GM11168 (cell line): Measurements from ENCODE around the gene DUOX1.

ENCODE experiments used
- in situ Hi-C: fragments of 300-500 bp; cut with MboI; formaldehyde crosslinking; loops from one replicate; pipeline ENCODE4 v1.12.0; 2022; ENCODE audit warnings: low sequenced_read_pairs; ENCODE audit not compliant: unreplicated experiment

The DUOX1 gene

GRCh38 chr15:45139770-45140169 lies 10.0 kb downstream of the DUOX1 start:
- in situ Hi-C loops: no loop called here

DNA sequence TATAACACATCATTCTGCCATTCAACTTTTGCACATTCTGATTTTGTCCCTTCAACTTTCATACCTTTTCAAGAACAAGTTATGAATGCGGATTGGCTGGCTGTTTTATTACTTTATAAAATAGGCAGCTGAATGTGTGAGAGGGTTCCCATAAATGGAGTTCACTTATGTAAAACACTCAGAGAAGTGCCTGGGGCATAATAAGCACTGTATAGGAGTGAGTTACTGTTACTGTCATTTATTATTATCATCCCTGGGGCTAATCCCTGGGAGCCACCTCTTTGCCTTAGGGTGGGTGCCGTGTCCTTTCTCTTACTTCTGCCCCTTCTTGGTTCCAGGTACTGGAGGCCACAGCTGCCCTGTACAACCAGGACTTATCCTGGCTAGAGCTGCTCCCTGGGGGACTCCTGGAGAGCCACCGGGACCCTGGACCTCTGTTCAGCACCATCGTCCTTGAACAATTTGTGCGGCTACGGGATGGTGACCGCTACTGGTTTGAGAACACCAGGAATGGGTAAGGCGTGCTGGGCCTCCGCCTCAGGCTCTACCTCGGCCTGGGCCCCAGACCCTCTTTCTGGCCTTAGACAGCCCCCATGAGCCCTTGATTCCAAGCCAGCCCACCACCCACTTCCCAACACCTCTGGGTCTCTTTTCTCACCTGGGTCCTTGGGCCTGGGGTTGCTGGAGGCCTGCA lies 10.9 kb downstream of the DUOX1 start:
- in situ Hi-C loops: no loop called here

GRCh38 chr15:45141386-45141785 lies 11.6 kb downstream of the DUOX1 start:
- in situ Hi-C loops: no loop called here

DNA sequence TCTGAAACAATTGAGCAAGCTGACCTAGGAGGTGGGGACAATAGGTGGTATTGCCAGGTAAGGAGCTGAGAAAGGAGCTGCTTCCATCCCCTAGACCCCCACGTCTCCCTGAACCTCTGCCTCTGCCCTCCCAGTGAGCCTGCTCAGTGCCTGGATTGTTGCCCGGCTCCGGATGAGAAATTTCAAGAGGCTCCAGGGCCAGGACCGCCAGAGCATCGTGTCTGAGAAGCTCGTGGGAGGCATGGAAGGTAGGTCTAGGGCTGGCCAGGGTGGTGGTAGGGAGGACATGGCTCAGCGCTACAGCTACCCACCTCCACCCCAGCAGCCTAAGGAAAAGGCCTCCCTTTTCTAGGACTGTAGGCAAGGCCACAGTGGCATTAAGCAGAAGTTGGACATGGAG lies 13.3 kb downstream of the DUOX1 start:
- in situ Hi-C loops: no loop called here

- in situ Hi-C loops: no loop called here
Measured at GRCh38 chr15:45143946-45144345, 14.2 kb downstream of the DUOX1 start.

DNA sequence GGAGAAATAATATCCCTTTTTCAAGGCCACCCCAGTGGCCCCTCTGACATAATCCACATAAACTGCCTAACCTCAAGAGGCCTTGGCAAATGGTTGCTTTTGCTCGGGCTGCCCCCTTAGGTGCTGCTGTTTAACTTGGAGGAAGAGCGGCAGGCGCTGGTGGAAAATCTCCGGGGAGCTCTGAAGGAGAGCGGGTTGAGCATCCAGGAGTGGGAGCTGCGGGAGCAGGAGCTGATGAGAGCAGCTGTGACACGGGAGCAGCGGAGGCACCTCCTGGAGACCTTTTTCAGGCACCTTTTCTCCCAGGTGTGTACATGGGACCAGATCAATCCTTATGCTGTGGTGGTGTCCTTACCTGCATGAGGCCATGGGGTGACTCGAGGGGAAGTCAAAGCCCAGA lies 15.0 kb downstream of the DUOX1 start:
- in situ Hi-C loops: no loop called here

DNA sequence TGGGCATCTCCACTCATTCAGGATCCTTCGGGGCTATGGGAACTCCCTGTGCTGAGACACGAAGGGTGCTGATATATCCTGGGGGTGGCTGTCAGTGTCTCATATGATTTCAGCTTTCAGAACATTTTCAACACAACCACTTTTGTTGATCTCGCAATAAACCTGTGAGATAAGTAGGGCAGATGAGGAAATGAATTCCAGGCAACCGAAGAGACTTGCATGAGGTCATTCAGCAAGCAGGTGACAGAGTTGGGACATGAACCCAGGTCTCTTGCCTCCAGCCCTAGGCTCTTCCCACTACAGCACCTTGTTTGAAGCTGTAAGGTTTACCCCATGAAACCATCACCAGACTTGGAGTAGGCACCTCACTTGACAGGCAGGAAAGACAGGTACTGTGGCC lies 16.6 kb downstream of the DUOX1 start:
- in situ Hi-C loops: no loop called here

DNA sequence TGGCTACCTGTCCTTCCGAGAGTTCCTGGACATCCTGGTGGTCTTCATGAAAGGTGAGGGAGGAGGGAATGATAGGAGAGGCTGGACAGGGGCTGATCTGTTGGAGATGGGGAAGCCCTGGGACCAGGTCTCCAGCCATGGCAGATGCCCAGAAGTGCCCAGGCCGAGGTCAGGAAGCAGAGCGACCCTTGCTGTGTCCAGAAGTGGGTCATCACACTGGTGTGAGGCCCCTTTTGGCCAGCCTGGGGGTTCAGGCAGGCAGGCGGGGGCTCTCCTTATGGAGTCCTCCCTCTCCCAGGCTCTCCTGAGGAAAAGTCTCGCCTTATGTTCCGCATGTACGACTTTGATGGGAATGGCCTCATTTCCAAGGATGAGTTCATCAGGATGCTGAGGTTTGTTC lies 17.8 kb downstream of the DUOX1 start:
- in situ Hi-C loops: no loop called here

GRCh38 chr15:45148076-45149059 lies 18.6 kb downstream of the DUOX1 start:
- in situ Hi-C loops: no loop called here

DNA sequence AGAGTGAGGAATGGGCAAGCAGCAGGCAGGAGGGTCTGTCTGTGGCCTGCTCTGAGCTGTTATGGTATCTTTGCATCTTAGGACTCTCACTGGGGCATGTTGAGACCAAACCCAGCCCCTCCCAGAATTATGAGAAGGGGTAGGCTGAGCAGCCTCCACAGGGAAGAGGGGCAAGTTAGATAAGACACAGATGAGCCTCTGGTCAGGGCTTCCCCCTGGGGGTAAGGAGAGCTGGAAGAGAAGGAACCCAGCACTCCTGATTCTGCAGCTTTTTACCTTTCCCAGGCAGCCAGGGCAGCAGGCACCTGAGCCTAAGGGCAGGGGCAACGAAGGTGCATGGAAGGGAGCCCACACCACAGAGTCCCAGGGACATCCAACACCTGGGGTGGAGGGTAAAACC lies 19.3 kb downstream of the DUOX1 start:
- in situ Hi-C loops: no loop called here

GRCh38 chr15:45150481-45150880 lies 20.7 kb downstream of the DUOX1 start:
- in situ Hi-C loops: loop anchor here (25.0 kb wide), 1 partner anchor 462 kb away; no protein-coding TSS in a partner anchor

- in situ Hi-C loops: loop anchor here (25.0 kb wide), 1 partner anchor 461 kb away; no protein-coding TSS in a partner anchor
Measured at GRCh38 chr15:45150997-45151396, 21.2 kb downstream of the DUOX1 start.

DNA sequence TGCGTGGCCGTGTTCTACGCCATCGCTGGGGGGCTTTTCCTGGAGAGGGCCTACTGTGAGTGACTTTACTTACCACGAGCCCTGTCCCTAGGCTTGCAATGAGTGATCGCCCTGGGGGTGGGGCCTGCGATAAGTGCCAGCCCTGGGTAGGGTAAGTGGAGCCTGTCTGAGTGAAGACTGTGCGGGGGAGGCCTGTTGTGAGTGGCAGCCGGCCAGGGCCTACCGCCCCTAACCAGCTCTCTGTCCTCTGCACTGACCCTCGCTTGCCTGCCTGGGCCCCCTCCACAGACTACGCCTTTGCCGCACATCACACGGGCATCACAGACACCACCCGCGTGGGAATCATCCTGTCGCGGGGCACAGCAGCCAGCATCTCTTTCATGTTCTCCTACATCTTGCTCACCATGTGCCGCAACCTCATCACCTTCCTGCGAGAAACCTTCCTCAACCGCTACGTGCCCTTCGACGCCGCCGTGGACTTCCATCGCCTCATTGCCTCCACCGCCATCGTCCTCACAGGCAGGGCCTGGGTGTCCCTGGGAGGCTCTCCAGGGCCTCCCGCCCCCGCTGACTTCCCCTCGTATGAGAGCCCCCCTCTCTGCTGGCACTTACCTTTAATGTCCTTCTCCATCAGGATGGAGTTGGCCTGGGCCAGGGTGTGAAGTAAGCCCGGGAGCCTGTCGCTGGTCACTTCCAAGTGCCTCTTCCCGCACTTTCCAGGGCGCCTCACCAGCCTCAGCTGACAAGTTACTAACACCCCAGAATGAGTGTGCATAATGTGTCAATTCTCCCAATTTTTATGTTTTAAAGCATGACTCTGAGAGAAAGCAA lies 22.4 kb downstream of the DUOX1 start:
- in situ Hi-C loops: loop anchor here (25.0 kb wide), 1 partner anchor 460 kb away; no protein-coding TSS in a partner anchor

GRCh38 chr15:45155739-45156138 lies 25.9 kb downstream of the DUOX1 start:
- in situ Hi-C loops: loop anchor here (25.0 kb wide), 1 partner anchor 457 kb away; no protein-coding TSS in a partner anchor

DNA sequence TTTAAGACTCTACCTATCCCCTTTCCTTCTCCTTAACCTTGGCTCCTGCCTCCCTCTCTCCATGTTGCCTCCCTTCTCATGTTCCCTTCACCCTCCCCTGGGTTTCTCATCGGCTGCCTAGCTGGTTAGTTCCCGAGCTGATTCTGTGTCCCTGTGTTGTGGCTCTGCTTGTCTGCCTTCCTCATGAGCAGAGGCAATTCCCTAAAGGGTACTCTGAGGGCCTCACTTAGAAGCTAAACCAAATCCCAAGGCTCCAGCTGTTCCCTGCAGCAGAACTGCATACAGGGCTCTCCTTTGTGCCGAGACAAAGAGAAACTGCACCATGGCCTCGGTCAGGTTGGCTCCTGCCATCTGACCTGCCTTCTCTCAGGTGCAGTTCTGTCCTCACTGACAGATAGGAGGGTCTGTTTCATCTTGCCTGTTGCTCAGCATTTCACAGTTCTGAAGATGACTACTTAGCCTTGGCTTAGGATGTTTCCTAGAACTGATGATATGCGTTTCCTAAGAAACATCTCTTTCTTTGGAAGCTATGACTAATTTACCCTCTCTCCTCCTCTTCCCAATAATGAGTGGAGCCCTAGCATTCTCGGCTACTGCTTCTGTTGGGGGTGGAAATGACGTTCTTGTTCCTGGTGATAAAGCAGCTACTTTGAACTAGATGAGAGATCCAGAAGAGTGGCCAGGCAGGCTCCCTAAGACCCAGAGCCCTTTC lies 27.1 kb downstream of the DUOX1 start:
- in situ Hi-C loops: loop anchor here (25.0 kb wide), 1 partner anchor 455 kb away; no protein-coding TSS in a partner anchor

GRCh38 chr15:45157974-45158373 lies 28.2 kb downstream of the DUOX1 start:
- in situ Hi-C loops: loop anchor here (25.0 kb wide), 1 partner anchor 454 kb away; no protein-coding TSS in a partner anchor

DNA sequence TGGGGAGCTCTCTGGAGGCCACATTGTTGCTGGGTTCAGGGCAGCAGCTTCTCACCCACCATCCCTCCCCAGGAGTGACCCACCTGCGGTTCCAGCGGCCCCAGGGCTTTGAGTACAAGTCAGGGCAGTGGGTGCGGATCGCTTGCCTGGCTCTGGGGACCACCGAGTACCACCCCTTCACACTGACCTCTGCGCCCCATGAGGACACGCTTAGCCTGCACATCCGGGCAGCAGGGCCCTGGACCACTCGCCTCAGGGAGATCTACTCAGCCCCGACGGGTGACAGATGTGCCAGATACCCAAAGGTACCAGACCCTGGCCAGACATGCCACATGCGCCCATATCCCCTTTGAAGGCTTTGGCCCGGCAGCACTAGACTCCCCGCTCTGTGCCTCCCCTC lies 31.9 kb downstream of the DUOX1 start:
- in situ Hi-C loops: loop anchor here (25.0 kb wide), 1 partner anchor 451 kb away; no protein-coding TSS in a partner anchor

DNA sequence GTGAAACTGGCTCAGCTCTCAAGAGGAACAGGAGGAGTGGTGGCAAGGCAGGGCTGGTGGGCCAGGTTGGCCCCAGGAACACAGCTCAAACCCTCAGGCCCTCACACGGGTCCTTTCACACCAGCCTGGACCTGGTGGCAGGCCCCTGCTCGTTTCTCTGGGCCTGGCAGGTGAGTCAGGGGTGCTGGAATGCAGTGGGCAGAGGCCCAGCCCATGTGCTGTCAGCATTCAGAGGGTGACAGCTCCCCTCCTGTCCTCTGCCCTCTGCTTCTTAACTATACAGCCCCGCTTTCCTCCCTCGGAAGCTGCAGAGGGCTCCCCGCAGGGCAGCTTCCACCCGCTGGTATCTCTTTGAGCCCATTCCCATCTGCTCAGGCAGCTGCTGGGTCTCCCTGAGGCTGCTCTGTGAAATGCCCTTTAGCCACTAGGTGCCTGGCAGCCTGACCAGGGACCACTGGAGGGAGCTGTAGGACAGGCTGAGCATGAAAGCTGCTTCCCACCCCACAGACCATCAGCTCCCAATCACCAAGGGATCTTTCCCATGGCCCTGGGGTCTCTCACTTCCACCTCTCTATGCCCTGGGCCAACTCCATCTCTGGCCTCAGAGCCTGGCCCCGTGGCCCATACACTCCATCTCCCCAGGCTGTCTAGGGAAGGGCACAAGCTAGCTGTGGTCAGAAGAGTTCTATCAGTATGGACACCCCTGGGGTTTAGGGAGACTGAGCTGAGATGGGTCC lies 33.1 kb downstream of the DUOX1 start:
- in situ Hi-C loops: loop anchor here (25.0 kb wide), 1 partner anchor 449 kb away; no protein-coding TSS in a partner anchor

DNA sequence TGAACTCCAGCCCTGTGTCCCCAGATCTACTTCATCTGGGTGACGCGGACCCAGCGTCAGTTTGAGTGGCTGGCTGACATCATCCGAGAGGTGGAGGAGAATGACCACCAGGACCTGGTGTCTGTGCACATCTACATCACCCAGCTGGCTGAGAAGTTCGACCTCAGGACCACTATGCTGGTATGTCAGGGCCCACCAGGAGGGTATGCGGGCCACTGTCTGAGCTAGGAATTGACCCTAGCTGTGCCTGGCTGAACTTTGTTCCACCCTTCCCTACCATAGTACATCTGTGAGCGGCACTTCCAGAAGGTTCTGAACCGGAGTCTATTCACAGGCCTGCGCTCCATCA lies 33.7 kb downstream of the DUOX1 start:
- in situ Hi-C loops: loop anchor here (25.0 kb wide), 1 partner anchor 449 kb away; no protein-coding TSS in a partner anchor
